ENCODE data around the gene PLCD3.

GRCh38 chr17:45155483-45155882 lies 23.2 kb upstream of the PLCD3 start:
- TF ChIP-seq, protein P1, sequence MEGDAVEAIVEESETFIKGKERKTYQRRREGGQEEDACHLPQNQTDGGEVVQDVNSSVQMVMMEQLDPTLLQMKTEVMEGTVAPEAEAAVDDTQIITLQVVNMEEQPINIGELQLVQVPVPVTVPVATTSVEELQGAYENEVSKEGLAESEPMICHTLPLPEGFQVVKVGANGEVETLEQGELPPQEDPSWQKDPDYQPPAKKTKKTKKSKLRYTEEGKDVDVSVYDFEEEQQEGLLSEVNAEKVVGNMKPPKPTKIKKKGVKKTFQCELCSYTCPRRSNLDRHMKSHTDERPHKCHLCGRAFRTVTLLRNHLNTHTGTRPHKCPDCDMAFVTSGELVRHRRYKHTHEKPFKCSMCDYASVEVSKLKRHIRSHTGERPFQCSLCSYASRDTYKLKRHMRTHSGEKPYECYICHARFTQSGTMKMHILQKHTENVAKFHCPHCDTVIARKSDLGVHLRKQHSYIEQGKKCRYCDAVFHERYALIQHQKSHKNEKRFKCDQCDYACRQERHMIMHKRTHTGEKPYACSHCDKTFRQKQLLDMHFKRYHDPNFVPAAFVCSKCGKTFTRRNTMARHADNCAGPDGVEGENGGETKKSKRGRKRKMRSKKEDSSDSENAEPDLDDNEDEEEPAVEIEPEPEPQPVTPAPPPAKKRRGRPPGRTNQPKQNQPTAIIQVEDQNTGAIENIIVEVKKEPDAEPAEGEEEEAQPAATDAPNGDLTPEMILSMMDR (IDR thresholded peaks at IDR 0.05): no peak
- TF ChIP-seq POLR2A (IDR thresholded peaks at IDR 0.05) (no peak), EP300 (IDR thresholded peaks at IDR 0.05) (no peak)

Measured in suprapubic skin (tissue), 3 donors.